Smooth muscle cell of the pulmonary artery (primary cell): Measurements from ENCODE around the gene CCDC93. TPM values are rescaled to one million over a fixed set of nuclear protein-coding genes. Genes with fewer than 3 reads are reported as not detected.

Experiments
- total RNA-seq: library from RNA; depleted of rRNA; stranded (reverse); fragments of >200 nt; gene quantifications from 2 replicates; pipeline ENCODE4 v1.2.3, GENCODE V29; 2014

CCDC93 gene
- 28.7 and 31.1 TPM in 2 replicates for total RNA-seq

GRCh38 chr2:118013724-118014491 lies at the start of gene CCDC93:
CCDC93 (minus strand) TSS chr2:118014070; CDS start chr2:118013995, 75 bp downstream.

Other genes with a start within 250 kb of the CCDC93 start
- gene DDX18, start 199.4 kb downstream of the CCDC93 start, total RNA-seq = 45.6 and 46.6 TPM in 2 replicates
- gene INSIG2, start 74.4 kb upstream of the CCDC93 start, total RNA-seq = 27.5 and 36.9 TPM in 2 replicates